ENCODE data around the gene WDR18. TPM values are rescaled to one million over a fixed set of nuclear protein-coding genes. Genes with fewer than 3 reads are reported as not detected.

The WDR18 gene
- total and polyA plus RNA-seq, 2 of the 4 experiments (the other 2 are of a cell fraction) = 37.1 to 56.9 TPM

GRCh38 chr19:982567-983170, 1.5 kb upstream of the WDR18 start:
- 1% methylated on average over 14 of the region's 46 CpGs; no CpG with 5 or more reads in 1 of the 2 experiments for WGBS, 2 experiments (ENCODE audit: extremely low coverage in 2 of 2, insufficient read length in 1 of 2)
- dilution Hi-C loops (cut with HindIII; ENCODE audit: low sequenced_read_pairs, unreplicated experiment) = no loop called here
- no TSS peak for BruUV-seq (replicated peaks)

More at GRCh38 chr19:982567-983170, 1.5 kb upstream of the WDR18 start:
- H2AFZ ChIP-seq (replicated peaks; ENCODE audit: low read length, poor library complexity) = peak overlapping the region; percentile 97
- no peaks in the 10 kb centered on the region for H3K9me3 ChIP-seq (ENCODE audit: control insufficient read depth, insufficient read depth, low read length)
- H2BK15ac ChIP-seq (ENCODE audit: low read depth, low read length) = no peak overlapping the region; the same call in 2 of the 3 replicates
- in situ Hi-C loops (cut with MboI; ENCODE audit: low sequenced_read_pairs) = loop anchor here (5.0 to 10.0 kb wide), 2 partner anchors 60 to 218 kb away; no protein-coding TSS in a partner anchor
- H3K27ac ChIP-seq (ENCODE audit: insufficient read depth, low read length) = peak overlapping the region; percentile 36; the same call in 1 of the 2 replicates
- peak overlapping the region; percentile 80 to 100 for H4K8ac ChIP-seq (ENCODE audit: low read depth in 2 of 2, low read length in 2 of 2)
- H2BK5ac ChIP-seq (ENCODE audit: low read depth, low read length, poor library complexity, severe bottlenecking) = peak overlapping the region; percentile 70
- peaks cover 5 to 37% of the 10 kb centered on the region in 2 experiments for H3K79me1 ChIP-seq (ENCODE audit: low read depth in 1 of 2, low read length in 2 of 2)
- H3K27me3 ChIP-seq (ENCODE audit: control insufficient read depth, insufficient read depth, low read length) = no peaks in the 10 kb centered on the region
- H3K4ac ChIP-seq (ENCODE audit: low read depth, low read length) = peak overlapping the region; percentile 61
- H2BK20ac ChIP-seq (ENCODE audit: low read depth, low read length) = 0 out of 2 replicates have a peak overlapping the region, but pooled peaks have one; percentile 14
- H2BK120ac ChIP-seq (ENCODE audit: low read depth, low read length) = peak overlapping the region; percentile 79
- peak; percentile 31 for DNase-seq
- 0 out of 2 replicates have a peak overlapping the region, but pooled peaks have one; percentile 51 for H4K91ac ChIP-seq (ENCODE audit: insufficient read depth, low read depth, low read length)
- peaks cover 7% of the 10 kb centered on the region; the same call in 1 of the 2 replicates for H4K20me1 ChIP-seq (ENCODE audit: insufficient read depth, low read length)
- no peak for TF ChIP-seq MXI1 (IDR thresholded peaks at IDR 0.05; ENCODE audit: borderline replicate concordance, low read depth, low read length)
- TF ChIP-seq SMC3 (IDR thresholded peaks at IDR 0.05; ENCODE audit: low read depth, low read length) = peak; percentile 92
- TF ChIP-seq CTCF (conservative IDR thresholded peaks at IDR 0.05; ENCODE audit: low read depth, low read length) = peak; percentile 86
- TF ChIP-seq RAD21 (IDR thresholded peaks at IDR 0.05; ENCODE audit: low read length) = peak; percentile 84
- no peak for TF ChIP-seq MAFK (IDR thresholded peaks at IDR 0.05; ENCODE audit: low read depth, low read length)
- TF ChIP-seq FOS (IDR thresholded peaks at IDR 0.05; ENCODE audit: low read depth, low read length) = no peak
- peaks cover 13% of the 10 kb centered on the region for H3K4me1 ChIP-seq (ENCODE audit: control insufficient read depth, insufficient read depth, low read length)
- ChIA-PET CTCF (interaction anchor here (1.3 kb wide), 1 partner anchor 55 kb away, joined by 3 read pairs; no protein-coding TSS in a partner anchor), POLR2A (ENCODE audit: unreplicated experiment) (no interaction called here)
- H4K5ac ChIP-seq (ENCODE audit: low read depth, low read length) = no peak overlapping the region
- no peak overlapping the region for H3K18ac ChIP-seq (ENCODE audit: low read depth, low read length)
- intact Hi-C loops (cut with micrococcal nuclease) = loop anchor here (1.0 to 5.0 kb wide), 4 partner anchors 56 to 205 kb away; partner anchors contain the start of gene ARID3A
- H3K23ac ChIP-seq (ENCODE audit: low read depth, low read length) = peak overlapping the region; percentile 56; the same call in 1 of the 2 replicates
- H3K9ac ChIP-seq (ENCODE audit: low read depth, low read length) = no peak overlapping the region
- peaks cover 13% of the 10 kb centered on the region for H3K36me3 ChIP-seq (ENCODE audit: control insufficient read depth, insufficient read depth, low read length)
- H2AK9ac ChIP-seq (replicated peaks; ENCODE audit: low read depth, low read length, poor library complexity) = peak overlapping the region; percentile 70
- no peak overlapping the region for H3K56ac ChIP-seq (ENCODE audit: extremely low read depth, insufficient read depth, low read length)
- peak overlapping the region; percentile 92 for H3K4me2 ChIP-seq (ENCODE audit: low read depth, low read length)
- H3K4me3 ChIP-seq (ENCODE audit: insufficient read depth, low read depth, low read length) = peak overlapping the region; percentile 59
- H3K14ac ChIP-seq (replicated peaks; ENCODE audit: low read depth, low read length) = no peak overlapping the region; the same call in 1 of the 2 replicates
- ATAC-seq (ENCODE audit: low read depth) = peak; percentile 81
- H3K9me1 ChIP-seq (ENCODE audit: insufficient read depth, low read length) = 0 out of 2 replicates have a peak, but pooled peaks cover 4% of the 10 kb centered on the region
- peak overlapping the region; percentile 28; the same call in 1 of the 2 replicates for H2AK5ac ChIP-seq (ENCODE audit: low read depth, low read length)
